Measurements from ENCODE around the gene DAZAP2.

- TF ChIP-seq, protein P1, sequence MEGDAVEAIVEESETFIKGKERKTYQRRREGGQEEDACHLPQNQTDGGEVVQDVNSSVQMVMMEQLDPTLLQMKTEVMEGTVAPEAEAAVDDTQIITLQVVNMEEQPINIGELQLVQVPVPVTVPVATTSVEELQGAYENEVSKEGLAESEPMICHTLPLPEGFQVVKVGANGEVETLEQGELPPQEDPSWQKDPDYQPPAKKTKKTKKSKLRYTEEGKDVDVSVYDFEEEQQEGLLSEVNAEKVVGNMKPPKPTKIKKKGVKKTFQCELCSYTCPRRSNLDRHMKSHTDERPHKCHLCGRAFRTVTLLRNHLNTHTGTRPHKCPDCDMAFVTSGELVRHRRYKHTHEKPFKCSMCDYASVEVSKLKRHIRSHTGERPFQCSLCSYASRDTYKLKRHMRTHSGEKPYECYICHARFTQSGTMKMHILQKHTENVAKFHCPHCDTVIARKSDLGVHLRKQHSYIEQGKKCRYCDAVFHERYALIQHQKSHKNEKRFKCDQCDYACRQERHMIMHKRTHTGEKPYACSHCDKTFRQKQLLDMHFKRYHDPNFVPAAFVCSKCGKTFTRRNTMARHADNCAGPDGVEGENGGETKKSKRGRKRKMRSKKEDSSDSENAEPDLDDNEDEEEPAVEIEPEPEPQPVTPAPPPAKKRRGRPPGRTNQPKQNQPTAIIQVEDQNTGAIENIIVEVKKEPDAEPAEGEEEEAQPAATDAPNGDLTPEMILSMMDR (conservative IDR thresholded peaks at IDR 0.05; ENCODE audit: low read depth, low read length) = no peak
- TF ChIP-seq EZH2 (IDR thresholded peaks at IDR 0.05; ENCODE audit: low read length, unreplicated experiment) (no peak), EZH2phosphoT487 (IDR thresholded peaks at IDR 0.05; ENCODE audit: borderline replicate concordance, low read length) (no peak)
These were observed 47.8 kb upstream of the DAZAP2 start for GRCh38 chr12:51190820-51191219.

All from PC-3 (cell line).